Osteoblast (primary cell): ENCODE measurements around the gene PTH. TPM values are rescaled to one million over a fixed set of nuclear protein-coding genes. Genes with fewer than 3 reads are reported as not detected.

Experiments
- DNase-seq: peaks from one replicate; pipeline ENCODE4 v3.0.0; 2011; ENCODE audit warnings: low spot score, mixed read lengths; ENCODE audit not compliant: insufficient read length; ENCODE audit errors: missing footprints
- H2AFZ ChIP-seq: 2 replicates; pipeline ENCODE4 v1.6.0; 2011; ENCODE audit warnings: mild to moderate bottlenecking, low read length
- H3K27ac ChIP-seq: 2 replicates; pipeline ENCODE4 v1.5.1; 2011; ENCODE audit warnings: mild to moderate bottlenecking, low read depth, low read length, moderate library complexity
- H3K27me3 ChIP-seq: 2 replicates; pipeline ENCODE4 v1.6.0; 2012; ENCODE audit warnings: mild to moderate bottlenecking, control low read depth, inconsistent platforms, low read length, moderate library complexity; ENCODE audit not compliant: insufficient read depth
- H3K36me3 ChIP-seq: 2 replicates; pipeline ENCODE4 v1.5.1; 2011; ENCODE audit warnings: mild to moderate bottlenecking, low read length, control low read depth, moderate library complexity; ENCODE audit not compliant: insufficient read depth
- H3K4me1 ChIP-seq: 2 replicates; pipeline ENCODE4 v1.5.1; 2011; ENCODE audit warnings: mild to moderate bottlenecking, low read length, control low read depth, moderate library complexity; ENCODE audit not compliant: insufficient read depth
- H3K4me2 ChIP-seq: 2 replicates; pipeline ENCODE4 v1.6.0; 2011; ENCODE audit warnings: mild to moderate bottlenecking, low read length; ENCODE audit not compliant: insufficient read depth
- H3K4me3 ChIP-seq: fragments of 200-600 bp; sonication (generic); 3 replicates; pipeline ENCODE4 v1.5.1; 2012; ENCODE audit warnings: mild to moderate bottlenecking, low read length, inconsistent platforms; ENCODE audit not compliant: insufficient read depth
- H3K79me2 ChIP-seq: 2 replicates; pipeline ENCODE4 v1.6.0; 2012; ENCODE audit warnings: mild to moderate bottlenecking, low read length, control low read depth, inconsistent platforms; ENCODE audit not compliant: insufficient read depth
- H3K9me3 ChIP-seq: 2 replicates; pipeline ENCODE4 v1.5.1; 2011; ENCODE audit warnings: low read depth, low read length, control low read depth
- H4K20me1 ChIP-seq: 2 replicates; pipeline ENCODE4 v1.6.0; 2012; ENCODE audit warnings: mild to moderate bottlenecking, low read length, control low read depth; ENCODE audit not compliant: insufficient read depth
- CTCF ChIP-seq: IDR thresholded peaks from 2 replicates; pipeline ENCODE4 v1.5.1; 2011; ENCODE audit warnings: mild to moderate bottlenecking, low read depth, low read length, moderate library complexity; ENCODE audit errors: extremely low read depth
- total RNA-seq: library from RNA; depleted of rRNA; stranded (reverse); fragments of >200 nt; gene quantifications from 2 replicates; pipeline ENCODE4 v1.2.3, GENCODE V29; 2012

Gene PTH
- total RNA-seq, 1 donor: not detected

GRCh38 chr11:13475091-13475490 is 20.7 kb downstream of the PTH start:
- Histone ChIP-seq H3K4me3 (no peak overlapping the region), H3K79me2 (no peaks in the 10 kb centered on the region), H3K4me1 (no peaks in the 10 kb centered on the region), H3K36me3 (no peaks in the 10 kb centered on the region), H3K27ac (no peak overlapping the region), H2AFZ (no peak overlapping the region), H3K4me2 (no peak overlapping the region), H4K20me1 (no peaks in the 10 kb centered on the region), H3K9me3 (no peaks in the 10 kb centered on the region), H3K27me3 (peaks cover 13% of the 10 kb centered on the region)
- TF ChIP-seq CTCF: no peak
- no peak for DNase-seq

DNA sequence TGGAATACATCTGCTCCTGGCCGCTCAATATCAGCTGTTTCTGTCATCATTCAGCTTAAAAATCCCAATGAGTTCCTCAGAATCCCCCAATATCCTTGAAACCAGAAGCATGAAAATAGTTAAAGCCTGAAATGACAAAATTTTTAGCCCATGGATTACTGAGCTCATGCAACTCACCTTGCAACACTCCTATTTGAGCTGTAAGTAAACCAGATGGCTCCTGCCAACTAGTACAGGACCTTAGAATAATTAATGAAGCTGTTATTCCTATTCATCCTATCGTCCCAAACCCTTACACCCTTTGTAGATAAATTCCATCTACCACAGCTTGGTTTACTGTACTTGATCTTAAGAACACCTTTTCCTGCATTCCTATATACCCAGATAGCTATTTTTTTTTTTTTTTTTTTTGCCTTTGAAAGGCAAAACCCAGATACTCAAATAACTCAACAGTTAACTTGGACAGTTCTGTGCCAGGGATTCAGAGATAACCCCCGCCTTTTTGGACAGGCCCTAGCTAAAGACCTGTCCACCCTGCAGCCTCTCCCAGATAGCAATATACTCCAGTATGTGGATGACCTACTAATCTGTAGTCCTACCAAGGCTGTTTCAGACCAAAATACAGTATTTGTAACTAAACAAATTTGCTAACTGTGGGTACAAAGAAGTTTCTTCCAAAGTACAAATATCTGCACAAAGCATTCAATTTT is 22.6 kb downstream of the PTH start:
- no peak overlapping the region for H3K27ac ChIP-seq
- TF ChIP-seq CTCF: no peak
- no peaks in the 10 kb centered on the region for H3K36me3 ChIP-seq

DNA sequence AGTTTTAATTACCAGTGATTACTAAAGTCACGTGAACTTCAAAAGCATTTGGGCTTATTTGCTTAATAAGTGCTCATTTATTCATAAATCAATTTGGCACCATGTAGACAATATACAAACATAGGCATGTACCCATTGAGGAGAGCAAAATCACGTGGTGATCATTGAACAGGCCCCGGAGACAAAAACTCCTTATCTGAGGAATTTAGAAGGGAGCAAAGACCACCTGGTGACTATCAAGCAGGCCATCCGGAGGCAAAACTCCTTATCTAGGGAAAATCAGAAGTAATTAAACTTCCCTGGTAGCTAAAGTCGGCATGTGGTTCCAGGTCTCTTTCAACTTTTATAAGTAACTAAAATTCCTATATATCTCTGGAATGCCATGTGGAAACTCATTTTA is 27.0 kb downstream of the PTH start:
- no peak for DNase-seq

More for the DNA sequence above, 22.6 kb downstream of the PTH start:
- Histone ChIP-seq H3K9me3 (no peaks in the 10 kb centered on the region), H3K4me3 (no peak overlapping the region), H2AFZ (no peak overlapping the region), H3K79me2 (no peaks in the 10 kb centered on the region), H3K4me2 (no peak overlapping the region), H3K27me3 (peaks cover 27% of the 10 kb centered on the region), H3K4me1 (no peaks in the 10 kb centered on the region), H4K20me1 (no peaks in the 10 kb centered on the region)
- no peak for DNase-seq

More for the DNA sequence above, 27.0 kb downstream of the PTH start:
- Histone ChIP-seq H3K9me3 (no peaks in the 10 kb centered on the region), H3K27me3 (peaks cover 23% of the 10 kb centered on the region), H3K79me2 (no peaks in the 10 kb centered on the region), H3K27ac (no peak overlapping the region), H3K4me3 (no peak overlapping the region), H3K4me1 (peaks cover 4% of the 10 kb centered on the region), H2AFZ (no peak overlapping the region), H3K4me2 (no peak overlapping the region), H4K20me1 (no peaks in the 10 kb centered on the region), H3K36me3 (no peaks in the 10 kb centered on the region)
- no peak for TF ChIP-seq CTCF
